Upper lobe of left lung (tissue), 6 donors: ENCODE data around the gene ALPK1. TPM values are rescaled to one million over a fixed set of nuclear protein-coding genes. Genes with fewer than 3 reads are reported as not detected.

ENCODE experiments used
- ATAC-seq, 2 donors: fragments of 200-7000 bp; cut with Tn5 transposase; one replicate each; pipeline ENCODE4 v1.9.1; 2022; ENCODE audit warnings: mild to moderate bottlenecking in 2 of 2, moderate library complexity in 2 of 2; ENCODE audit not compliant: low FRiP score in 2 of 2
- DNase-seq, 2 donors: peaks; one replicate each; pipeline ENCODE4 v3.0.0-alpha.2; 2019 to 2020
- H3K27ac ChIP-seq, 4 donors: fragments of 200-600 bp; sonication (generic); one replicate each; pipeline ENCODE4 v1.5.1; 2016 to 2019
- H3K27me3 ChIP-seq, 4 donors: fragments of 200-600 bp; sonication (generic); one replicate each; pipeline ENCODE4 v1.5.1; 2017 to 2019
- H3K36me3 ChIP-seq, 4 donors: fragments of 200-600 bp; sonication (generic); one replicate each; pipeline ENCODE4 v1.5.1; 2016 to 2019
- H3K4me1 ChIP-seq, 4 donors: fragments of 200-600 bp; sonication (generic); one replicate each; pipeline ENCODE4 v1.5.1; 2018 to 2019
- H3K4me3 ChIP-seq, 4 donors: fragments of 200-600 bp; sonication (generic); one replicate each; pipeline ENCODE4 v1.5.1; 2017 to 2019; ENCODE audit warnings: mild to moderate bottlenecking in 2 of 4, moderate library complexity in 1 of 4
- H3K9me3 ChIP-seq, 4 donors: fragments of 200-600 bp; sonication (generic); one replicate each; pipeline ENCODE4 v1.5.1; 2018 to 2019
- EP300 ChIP-seq, 4 donors: sonication (generic); formaldehyde crosslinking; IDR thresholded peaks; one replicate each; pipeline ENCODE4 v1.5.1; 2017; ENCODE audit warnings: antibody characterized with exemption in 4 of 4, control low read depth in 2 of 4
- POLR2A ChIP-seq, 4 donors: fragments of 450-650 bp; IDR thresholded peaks; one replicate each; pipeline ENCODE4 v1.5.1; 2016 to 2017; ENCODE audit warnings: antibody characterized with exemption in 4 of 4, mild to moderate bottlenecking in 2 of 4
- POLR2AphosphoS5 ChIP-seq, 2 donors: sonication (generic); formaldehyde crosslinking; IDR thresholded peaks; one replicate each; pipeline ENCODE4 v1.5.1; 2017; ENCODE audit warnings: antibody characterized with exemption in 2 of 2
- WGBS, 2 donors: methylation state at CpG; one replicate each; pipeline ENCODE4 v1.1.5; 2017 to 2018; 5-methylcytosine and 5-hydroxymethylcytosine counted together
- total RNA-seq, 6 donors: library from RNA; depleted of rRNA in 4 of 6; stranded (reverse); fragments of >200 nt in 4 of 6; gene quantifications; one replicate each; pipeline versions ENCODE4 v1.1.0 to v1.2.1, GENCODE V29; 2016 to 2021
- TF ChIP-seq, protein P1 (sequence below), 6 experiments: fragments of 450-650 bp in 4 of 6; fragments of 200-600 bp in 2 of 6; sonication (generic) in 2 of 6; IDR thresholded peaks; one replicate each; pipeline ENCODE4 v1.5.1; 2016 to 2019; ENCODE audit warnings: antibody characterized with exemption in 6 of 6
- donor health status: DM: no; HTN: no; CAD: no; lungs with moderate emphysema.
- donor health status: DM: no; HTN: yes; CAD: no; lungs with severe emphysema.

ALPK1 gene
- total RNA-seq, 6 donors from 2014 or later: 22.7 to 68.0 (median 35.6) TPM

DNA sequence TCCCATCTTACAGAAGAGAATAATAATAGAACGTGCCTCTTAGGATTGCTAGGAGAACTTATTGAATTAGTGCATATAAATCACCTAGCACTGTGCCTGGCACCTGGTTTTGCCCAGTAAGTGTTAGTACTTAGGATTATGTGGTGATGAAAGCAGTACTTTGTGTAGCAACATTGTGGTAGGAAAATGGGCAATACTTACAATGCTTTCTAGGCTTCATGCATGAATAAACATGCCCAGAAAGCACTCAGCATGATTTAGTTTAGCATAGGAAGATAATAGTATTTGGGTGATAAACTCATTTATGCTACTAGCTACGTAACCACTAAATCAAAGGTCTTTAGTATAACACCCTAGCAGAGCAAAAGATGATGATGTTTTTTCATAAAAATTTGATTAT lies 113.2 kb downstream of the ALPK1 start:
- WGBS, 2 donors: 69 to 88% methylated on average over 2 of the region's 2 CpGs
- Histone ChIP-seq H3K9me3 (no peaks in the 10 kb centered on the region), H3K4me3 (no peak overlapping the region), H3K4me1 (no peaks in the 10 kb centered on the region), H3K27ac (no peak overlapping the region), H3K27me3 (no peaks in the 10 kb centered on the region), H3K36me3 (peaks cover 3 to 27% (median 11%) of the 10 kb centered on the region in 4 donors)
- ATAC-seq (no peak), DNase-seq (no peak)
- TF ChIP-seq, protein P1, sequence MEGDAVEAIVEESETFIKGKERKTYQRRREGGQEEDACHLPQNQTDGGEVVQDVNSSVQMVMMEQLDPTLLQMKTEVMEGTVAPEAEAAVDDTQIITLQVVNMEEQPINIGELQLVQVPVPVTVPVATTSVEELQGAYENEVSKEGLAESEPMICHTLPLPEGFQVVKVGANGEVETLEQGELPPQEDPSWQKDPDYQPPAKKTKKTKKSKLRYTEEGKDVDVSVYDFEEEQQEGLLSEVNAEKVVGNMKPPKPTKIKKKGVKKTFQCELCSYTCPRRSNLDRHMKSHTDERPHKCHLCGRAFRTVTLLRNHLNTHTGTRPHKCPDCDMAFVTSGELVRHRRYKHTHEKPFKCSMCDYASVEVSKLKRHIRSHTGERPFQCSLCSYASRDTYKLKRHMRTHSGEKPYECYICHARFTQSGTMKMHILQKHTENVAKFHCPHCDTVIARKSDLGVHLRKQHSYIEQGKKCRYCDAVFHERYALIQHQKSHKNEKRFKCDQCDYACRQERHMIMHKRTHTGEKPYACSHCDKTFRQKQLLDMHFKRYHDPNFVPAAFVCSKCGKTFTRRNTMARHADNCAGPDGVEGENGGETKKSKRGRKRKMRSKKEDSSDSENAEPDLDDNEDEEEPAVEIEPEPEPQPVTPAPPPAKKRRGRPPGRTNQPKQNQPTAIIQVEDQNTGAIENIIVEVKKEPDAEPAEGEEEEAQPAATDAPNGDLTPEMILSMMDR (IDR thresholded peaks at IDR 0.05): no peak
- TF ChIP-seq POLR2A (IDR thresholded peaks at IDR 0.05): no peak
- no peak for TF ChIP-seq EP300 (IDR thresholded peaks at IDR 0.05)
- no peak for TF ChIP-seq POLR2AphosphoS5 (IDR thresholded peaks at IDR 0.05)

DNA sequence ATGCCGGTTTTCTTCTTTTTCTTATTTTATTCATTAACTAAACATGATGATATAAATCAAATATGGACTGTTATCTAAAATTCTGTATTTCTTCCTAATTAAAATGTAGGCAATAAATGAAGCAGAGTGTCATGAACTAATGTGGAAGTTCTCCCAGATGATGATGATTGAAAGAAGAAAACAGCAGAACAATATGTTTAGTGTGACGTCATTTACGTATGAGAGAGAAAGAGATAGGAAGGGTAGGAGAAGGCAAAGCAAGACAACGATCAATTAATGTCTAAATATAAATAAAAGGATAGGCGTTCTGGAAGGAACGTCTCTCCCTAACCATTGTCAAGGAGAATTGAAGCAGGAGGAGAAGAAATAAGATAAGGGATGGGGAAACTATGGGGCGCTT lies 113.6 kb downstream of the ALPK1 start:
- no peak overlapping the region for H3K4me3 ChIP-seq
- ATAC-seq: no peak
- H3K27me3 ChIP-seq: no peaks in the 10 kb centered on the region
- no peaks in the 10 kb centered on the region for H3K9me3 ChIP-seq
- H3K36me3 ChIP-seq: peaks cover 3 to 27% (median 11%) of the 10 kb centered on the region in 4 donors
- TF ChIP-seq, protein P1 (IDR thresholded peaks at IDR 0.05): no peak
- no peak for TF ChIP-seq POLR2A (IDR thresholded peaks at IDR 0.05)
- TF ChIP-seq POLR2AphosphoS5 (IDR thresholded peaks at IDR 0.05): no peak
- TF ChIP-seq EP300 (IDR thresholded peaks at IDR 0.05): no peak
- H3K4me1 ChIP-seq: no peaks in the 10 kb centered on the region
- H3K27ac ChIP-seq: no peak overlapping the region
- DNase-seq: no peak
- 85 to 89% methylated on average over 7 of the region's 7 CpGs for WGBS, 2 donors

DNA sequence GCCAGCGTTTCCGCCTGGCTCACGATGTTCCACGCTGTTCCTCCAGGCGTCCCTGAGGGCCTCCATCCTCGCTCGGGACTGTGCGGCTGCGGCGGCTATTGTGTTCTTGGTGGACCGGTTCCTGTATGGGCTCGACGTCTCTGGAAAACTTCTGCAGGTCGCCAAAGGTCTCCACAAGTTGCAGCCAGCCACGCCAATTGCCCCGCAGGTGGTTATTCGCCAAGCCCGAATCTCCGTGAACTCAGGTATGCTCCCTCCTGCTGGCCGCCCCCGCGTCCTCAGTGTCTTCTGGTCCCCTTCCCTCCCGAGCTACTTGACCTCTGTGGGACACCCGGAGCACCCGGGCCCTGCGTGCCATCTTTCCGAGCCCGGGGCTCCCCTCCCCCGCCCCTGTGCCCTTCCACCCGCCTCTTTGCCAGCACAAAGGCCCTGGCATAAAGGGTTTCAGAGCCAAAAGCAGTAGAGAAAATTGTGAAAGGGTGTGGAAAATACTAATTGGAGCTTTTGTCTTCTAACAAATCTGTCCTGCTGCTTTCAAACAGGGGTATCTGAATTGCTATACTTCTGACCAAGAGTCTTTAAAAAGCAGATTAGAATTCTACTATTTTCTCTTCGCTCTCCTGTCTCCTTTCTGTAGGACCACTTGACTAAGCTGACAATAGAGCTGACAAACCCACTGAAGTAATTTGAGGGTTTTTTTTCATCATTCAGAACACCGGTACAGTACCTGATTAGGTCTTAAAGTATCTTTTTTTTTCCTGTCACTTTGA lies 114.8 kb downstream of the ALPK1 start:
- no peaks in the 10 kb centered on the region for H3K27me3 ChIP-seq
- no peaks in the 10 kb centered on the region for H3K9me3 ChIP-seq
- peak in 1 of 2 donors; percentile 52 for DNase-seq
- H3K27ac ChIP-seq: no peak overlapping the region
- WGBS, 2 donors: 79 to 82% methylated on average over 31 to 32 of the region's 32 CpGs
- H3K4me3 ChIP-seq: no peak overlapping the region
- no peak for ATAC-seq
- no peaks in the 10 kb centered on the region for H3K4me1 ChIP-seq
- H3K36me3 ChIP-seq: peaks cover 3 to 27% (median 11%) of the 10 kb centered on the region in 4 donors
- TF ChIP-seq POLR2A (IDR thresholded peaks at IDR 0.05): no peak

DNA sequence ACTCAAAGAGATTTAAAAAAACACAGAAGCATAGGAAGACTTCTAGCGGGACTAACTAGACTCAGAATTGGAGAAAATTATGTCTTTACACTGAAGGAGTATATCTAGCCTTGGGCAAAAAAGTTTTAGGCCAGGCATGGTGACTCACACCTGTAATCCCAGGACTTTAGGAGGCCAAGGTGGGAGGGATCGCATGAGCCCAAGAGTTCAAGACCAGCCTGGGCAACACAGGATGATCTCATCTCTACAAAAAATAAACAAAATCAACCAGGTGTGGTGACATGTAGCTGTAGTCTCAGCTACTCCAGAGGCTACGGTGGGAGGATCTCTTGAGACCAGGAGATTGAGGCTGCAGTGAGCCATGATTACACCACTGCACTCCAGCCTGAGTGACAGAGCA lies 119.3 kb downstream of the ALPK1 start:
- Histone ChIP-seq H3K27ac (no peak overlapping the region), H3K4me1 (no peaks in the 10 kb centered on the region), H3K36me3 (peaks cover 3 to 31% (median 11%) of the 10 kb centered on the region in 4 donors), H3K4me3 (no peak overlapping the region), H3K9me3 (no peaks in the 10 kb centered on the region), H3K27me3 (no peaks in the 10 kb centered on the region)
- ATAC-seq (no peak), DNase-seq (no peak)
- TF ChIP-seq EP300 (IDR thresholded peaks at IDR 0.05): no peak
- TF ChIP-seq POLR2AphosphoS5 (IDR thresholded peaks at IDR 0.05): no peak
- TF ChIP-seq POLR2A (IDR thresholded peaks at IDR 0.05): no peak
- TF ChIP-seq, protein P1 (IDR thresholded peaks at IDR 0.05): no peak
- WGBS, 2 donors: 95 to 100% methylated on average over 3 of the region's 3 CpGs

GRCh38 chr4:112418092-112418491 lies 120.9 kb downstream of the ALPK1 start:
- no peak for ATAC-seq
- H3K36me3 ChIP-seq: peaks cover 0 to 23% (median 5%) of the 10 kb centered on the region in 4 donors
- no peak for TF ChIP-seq POLR2A (IDR thresholded peaks at IDR 0.05)
- TF ChIP-seq EP300 (IDR thresholded peaks at IDR 0.05): no peak
- TF ChIP-seq, protein P1 (IDR thresholded peaks at IDR 0.05): no peak
- no peak for TF ChIP-seq POLR2AphosphoS5 (IDR thresholded peaks at IDR 0.05)

More at GRCh38 chr4:112418092-112418491, 120.9 kb downstream of the ALPK1 start:
- H3K27me3 ChIP-seq: no peaks in the 10 kb centered on the region
- H3K9me3 ChIP-seq: no peaks in the 10 kb centered on the region
- no peak for DNase-seq
- H3K4me1 ChIP-seq: no peaks in the 10 kb centered on the region
- 71 to 85% methylated on average over 5 to 10 of the region's 10 CpGs for WGBS, 2 donors
- no peak overlapping the region for H3K4me3 ChIP-seq
- H3K27ac ChIP-seq: no peak overlapping the region
